Mesodermal cell (in vitro differentiated cells): ENCODE data around the gene WNK1.

Experiments used
- H3K27ac ChIP-seq: 2 replicates; pipeline ENCODE4 v1.7.0; 2013; ENCODE audit warnings: mild to moderate bottlenecking, low read depth, low read length, moderate library complexity; ENCODE audit not compliant: severe bottlenecking
- H3K36me3 ChIP-seq: 2 replicates; pipeline ENCODE4 v1.7.1; 2013; ENCODE audit warnings: mild to moderate bottlenecking, low read length, moderate library complexity; ENCODE audit not compliant: control insufficient read depth, insufficient read depth
- H3K4me1 ChIP-seq: one replicate; pipeline ENCODE4 v1.7.1; 2013; ENCODE audit warnings: mild to moderate bottlenecking, low read length; ENCODE audit not compliant: insufficient read depth, control insufficient read depth, poor library complexity, severe bottlenecking
- H3K4me3 ChIP-seq: 2 replicates; pipeline ENCODE4 v1.7.0; 2013; ENCODE audit warnings: low read length, control low read depth, mild to moderate bottlenecking; ENCODE audit not compliant: insufficient read depth, poor library complexity, severe bottlenecking; ENCODE audit errors: extremely low read depth
- H3K9me3 ChIP-seq: 2 replicates; pipeline ENCODE4 v1.7.1; 2013; ENCODE audit warnings: mild to moderate bottlenecking, low read length, moderate library complexity; ENCODE audit not compliant: control insufficient read depth
- WGBS, 2 experiments: methylation state at CpG; one replicate each; pipeline ENCODE4 v1.1.5; 2013; ENCODE audit warnings: missing lambda C conversion rate in 2 of 2; ENCODE audit not compliant: insufficient coverage in 2 of 2; 5-methylcytosine and 5-hydroxymethylcytosine counted together

WNK1 gene

DNA sequence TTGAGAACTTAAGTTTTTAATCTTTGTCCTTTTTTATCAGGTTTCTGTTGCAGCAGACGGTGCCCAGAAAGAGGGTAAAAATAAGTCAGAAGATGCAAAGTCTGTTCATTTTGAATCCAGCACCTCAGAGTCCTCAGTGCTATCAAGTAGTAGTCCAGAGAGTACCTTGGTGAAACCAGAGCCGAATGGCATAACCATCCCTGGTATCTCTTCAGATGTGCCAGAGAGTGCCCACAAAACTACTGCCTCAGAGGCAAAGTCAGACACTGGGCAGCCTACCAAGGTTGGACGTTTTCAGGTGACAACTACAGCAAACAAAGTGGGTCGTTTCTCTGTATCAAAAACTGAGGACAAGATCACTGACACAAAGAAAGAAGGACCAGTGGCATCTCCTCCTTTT is 143.7 kb downstream of the WNK1 start:
- Histone ChIP-seq H3K4me3 (no peak overlapping the region), H3K9me3 (no peaks in the 10 kb centered on the region), H3K36me3 (peaks cover 84% of the 10 kb centered on the region), H3K27ac (no peak overlapping the region), H3K4me1 (peaks cover 11% of the 10 kb centered on the region)
- 88 to 91% methylated on average over 4 of the region's 4 CpGs for WGBS, 2 experiments

DNA sequence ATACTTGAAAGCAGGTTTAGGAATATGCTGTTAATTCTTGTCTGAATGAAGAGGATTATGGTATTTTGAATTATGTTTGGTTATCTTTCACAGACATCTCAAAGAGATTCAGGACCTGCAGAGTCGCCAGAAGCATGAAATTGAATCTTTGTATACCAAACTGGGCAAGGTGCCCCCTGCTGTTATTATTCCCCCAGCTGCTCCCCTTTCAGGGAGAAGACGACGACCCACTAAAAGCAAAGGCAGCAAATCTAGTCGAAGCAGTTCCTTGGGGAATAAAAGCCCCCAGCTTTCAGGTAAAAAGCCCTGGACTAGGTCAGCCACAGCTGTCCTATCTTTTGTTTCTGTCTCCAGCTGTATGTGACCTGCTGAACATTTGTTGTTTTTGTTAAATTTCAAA is 145.0 kb downstream of the WNK1 start:
- WGBS, 2 experiments, result 80 to 91% methylated on average over 3 to 4 of the region's 4 CpGs
- no peak overlapping the region for H3K4me3 ChIP-seq
- H3K36me3 ChIP-seq, result peaks cover 90% of the 10 kb centered on the region
- H3K9me3 ChIP-seq, result no peaks in the 10 kb centered on the region
- no peak overlapping the region for H3K27ac ChIP-seq
- H3K4me1 ChIP-seq, result peaks cover 11% of the 10 kb centered on the region

DNA sequence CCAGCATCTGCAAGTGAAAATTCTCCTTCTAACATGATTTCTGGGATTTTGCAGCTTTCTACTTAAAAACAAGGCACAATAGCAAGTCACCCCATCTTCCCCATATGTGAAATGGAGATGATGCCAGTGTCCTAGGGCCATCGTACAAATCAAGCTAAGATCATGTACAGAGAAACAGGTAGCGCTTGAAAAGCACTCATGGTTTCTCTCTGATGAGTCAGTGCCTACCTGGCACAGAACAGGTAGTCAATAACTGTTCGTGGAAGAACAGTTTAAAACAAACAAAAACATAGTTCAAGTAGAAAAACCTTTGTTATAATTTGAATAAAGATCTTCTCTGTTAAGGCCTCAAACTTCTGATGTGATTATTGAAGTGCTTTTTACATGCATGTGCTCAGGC is 150.2 kb downstream of the WNK1 start:
- no peak overlapping the region for H3K27ac ChIP-seq
- no peaks in the 10 kb centered on the region for H3K9me3 ChIP-seq
- peaks cover 10% of the 10 kb centered on the region for H3K4me1 ChIP-seq
- 95 to 100% methylated on average over 2 of the region's 3 CpGs for WGBS, 2 experiments
- peaks cover 93% of the 10 kb centered on the region for H3K36me3 ChIP-seq
- no peak overlapping the region for H3K4me3 ChIP-seq

DNA sequence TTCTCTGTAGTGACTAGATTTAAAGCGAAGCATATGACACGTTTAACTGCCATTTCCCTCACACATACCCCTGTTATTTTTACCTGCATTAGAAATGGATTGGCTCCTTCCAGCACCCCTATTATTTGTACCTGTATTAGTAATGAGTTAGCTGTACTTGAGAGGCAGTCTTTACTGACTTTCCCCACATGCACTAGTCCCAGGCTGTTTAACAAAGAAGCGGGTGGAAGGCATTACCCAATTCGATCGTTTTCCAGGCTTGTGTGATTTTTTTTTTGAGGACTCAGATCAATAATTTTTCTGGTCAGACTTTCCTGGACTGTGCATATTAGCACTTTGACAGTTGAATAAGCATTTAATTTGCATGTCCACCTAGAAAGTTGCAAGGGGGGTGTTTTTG is 150.7 kb downstream of the WNK1 start:
- Histone ChIP-seq H3K27ac (no peak overlapping the region), H3K9me3 (no peaks in the 10 kb centered on the region), H3K4me3 (no peak overlapping the region), H3K36me3 (peaks cover 93% of the 10 kb centered on the region), H3K4me1 (peaks cover 9% of the 10 kb centered on the region)
- 100% methylated on average over 3 of the region's 5 CpGs; no CpG with 5 or more reads in 1 of the 2 experiments for WGBS, 2 experiments

DNA sequence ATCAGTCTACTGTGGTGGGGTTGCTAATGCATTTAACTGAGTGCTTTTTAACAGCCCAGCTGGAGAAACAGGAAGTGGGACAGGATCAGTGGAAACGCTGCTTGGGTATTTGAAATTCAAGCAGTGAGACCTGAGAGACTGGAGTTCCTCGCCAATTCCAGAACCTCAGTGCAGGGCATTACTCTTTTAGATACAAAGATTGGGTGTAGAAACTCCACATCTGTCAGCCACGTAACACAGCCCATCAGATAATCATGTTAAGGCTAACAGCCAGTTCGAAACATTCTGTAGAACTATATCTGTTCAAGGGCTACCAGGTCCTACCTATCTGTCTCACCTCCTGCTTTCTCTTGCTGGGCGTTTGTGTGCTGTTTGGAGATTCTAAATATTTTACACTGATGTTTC is 151.6 kb downstream of the WNK1 start:
- H3K36me3 ChIP-seq, result peaks cover 93% of the 10 kb centered on the region
- H3K4me3 ChIP-seq, result no peak overlapping the region
- no peak overlapping the region for H3K27ac ChIP-seq
- H3K9me3 ChIP-seq, result no peaks in the 10 kb centered on the region
- peaks cover 9% of the 10 kb centered on the region for H3K4me1 ChIP-seq
- 65 to 66% methylated on average over 3 of the region's 5 CpGs for WGBS, 2 experiments

DNA sequence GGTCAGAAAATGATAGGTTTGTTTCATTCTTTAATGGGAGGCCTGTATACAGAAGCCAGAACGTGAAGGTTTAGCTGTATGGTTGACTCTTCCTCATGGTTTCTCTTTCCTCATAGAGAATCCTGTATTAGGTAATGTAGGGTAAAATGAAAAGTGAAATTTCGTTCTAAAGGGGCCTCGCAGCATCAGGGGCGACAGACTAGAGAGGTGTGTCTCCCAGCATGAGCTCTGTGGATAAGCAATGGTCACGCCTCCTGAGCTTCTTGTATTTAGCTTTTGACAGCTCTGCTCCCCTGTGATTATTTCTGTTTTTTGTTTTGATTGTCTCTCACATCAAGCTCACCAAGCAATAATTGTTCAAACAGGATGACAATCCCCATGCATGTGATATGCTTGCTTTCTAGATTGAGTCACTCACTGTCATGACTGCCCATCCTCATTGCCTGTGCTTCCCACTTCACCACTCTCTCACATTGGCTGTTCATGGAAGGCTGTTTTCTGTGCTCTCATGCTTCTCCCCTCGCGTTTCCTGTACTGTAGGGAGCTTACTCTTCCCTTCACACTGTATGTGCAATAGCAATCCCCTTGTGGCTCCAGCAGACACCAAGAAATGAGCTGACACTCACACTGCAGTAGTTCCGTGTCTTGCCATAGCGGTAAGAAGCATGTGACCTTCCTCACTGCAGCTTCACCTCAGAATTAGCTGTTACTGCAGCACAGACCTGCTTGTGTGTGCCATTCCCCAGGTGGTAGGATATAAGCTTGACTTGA is 153.1 kb downstream of the WNK1 start:
- WGBS, 2 experiments, result 83 to 87% methylated on average over 4 to 7 of the region's 9 CpGs
- Histone ChIP-seq H3K4me3 (no peak overlapping the region), H3K4me1 (peaks cover 9% of the 10 kb centered on the region), H3K9me3 (no peaks in the 10 kb centered on the region), H3K36me3 (peaks cover 93% of the 10 kb centered on the region), H3K27ac (no peak overlapping the region)

DNA sequence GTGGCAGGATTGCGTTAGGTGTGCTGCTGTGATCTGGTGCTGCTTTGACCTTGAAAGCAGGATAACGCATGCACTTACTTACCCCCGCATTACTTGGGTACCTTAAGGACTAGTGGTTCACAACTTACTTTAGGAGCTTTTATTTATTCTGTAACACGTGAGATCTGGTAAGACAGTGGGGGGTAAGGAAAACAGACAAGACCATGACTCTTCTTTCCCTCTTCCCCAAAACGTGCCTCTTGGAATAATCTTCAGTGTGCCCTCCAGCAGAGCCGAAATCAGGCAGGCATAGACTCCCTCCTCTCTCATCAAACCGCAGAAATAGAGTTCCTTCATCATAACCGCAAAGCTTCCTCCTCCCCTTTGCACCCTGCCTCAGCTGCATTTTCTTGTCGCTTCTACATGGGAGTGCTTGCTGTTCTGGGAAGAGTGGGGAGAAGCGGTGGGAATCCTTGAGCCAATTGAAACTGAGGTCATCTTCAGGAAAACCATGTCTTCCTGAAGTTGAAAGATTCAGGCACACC is 153.7 kb downstream of the WNK1 start:
- Histone ChIP-seq H3K27ac (no peak overlapping the region), H3K36me3 (peaks cover 93% of the 10 kb centered on the region), H3K4me1 (peaks cover 9% of the 10 kb centered on the region), H3K4me3 (no peak overlapping the region), H3K9me3 (no peaks in the 10 kb centered on the region)
- WGBS, 2 experiments, result 80 to 95% methylated on average over 1 to 8 of the region's 10 CpGs

DNA sequence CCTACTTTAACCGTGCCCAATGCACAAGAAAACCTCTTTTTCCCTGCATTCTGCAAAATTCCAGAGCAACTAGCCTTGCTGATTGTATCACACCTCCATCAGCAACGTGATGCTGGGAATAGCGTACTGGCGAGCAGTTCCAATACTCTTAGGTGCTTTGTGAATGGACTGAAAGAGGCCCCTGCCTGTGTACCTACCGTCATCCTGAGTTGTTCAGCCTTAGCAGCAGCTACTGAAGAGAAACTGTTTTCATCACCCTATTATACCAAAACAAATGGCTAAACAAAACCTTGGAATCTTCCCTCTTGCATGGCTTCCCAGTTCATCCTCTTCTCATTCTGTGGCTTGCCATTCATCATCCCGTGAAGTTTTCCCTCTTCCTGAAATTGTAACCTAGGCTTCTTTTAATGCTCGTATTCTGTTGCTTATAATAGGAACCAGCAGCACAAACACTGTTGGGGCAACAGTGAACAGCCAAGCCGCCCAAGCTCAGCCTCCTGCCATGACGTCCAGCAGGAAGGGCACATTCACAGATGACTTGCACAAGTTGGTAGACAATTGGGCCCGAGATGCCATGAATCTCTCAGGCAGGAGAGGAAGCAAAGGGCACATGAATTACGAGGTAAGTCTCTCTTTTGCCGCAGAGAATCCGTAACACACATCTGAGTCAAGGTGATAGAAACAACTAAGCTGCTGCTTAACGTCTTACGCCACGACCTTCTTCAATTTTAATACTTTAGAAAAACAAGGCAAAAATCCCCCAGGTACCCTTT is 155.2 kb downstream of the WNK1 start:
- 87% methylated on average over 9 to 15 of the region's 16 CpGs for WGBS, 2 experiments
- no peak overlapping the region for H3K4me3 ChIP-seq
- no peak overlapping the region for H3K27ac ChIP-seq
- no peaks in the 10 kb centered on the region for H3K9me3 ChIP-seq
- peaks cover 9% of the 10 kb centered on the region for H3K4me1 ChIP-seq
- peaks cover 93% of the 10 kb centered on the region for H3K36me3 ChIP-seq

DNA sequence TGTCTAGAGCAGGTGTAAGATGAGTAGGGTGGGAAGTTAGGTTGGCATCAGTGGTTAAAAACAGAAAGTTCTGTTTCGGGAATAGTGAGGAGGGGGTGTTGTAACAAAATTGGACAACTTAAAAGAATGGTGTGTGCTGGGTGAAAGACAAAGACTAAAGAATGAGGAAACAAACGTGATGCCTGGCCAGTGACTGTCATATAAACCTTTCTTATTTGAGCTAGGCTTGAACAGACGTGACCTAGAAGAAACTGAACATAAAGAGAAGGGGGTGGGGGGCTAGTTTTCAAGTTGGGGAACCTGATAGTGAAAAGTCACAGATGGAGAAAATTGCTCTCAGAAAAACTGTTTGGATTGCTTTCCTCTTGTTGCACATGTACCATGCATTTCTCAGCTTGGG is 157.5 kb downstream of the WNK1 start:
- WGBS, 2 experiments, result 90 to 100% methylated on average over 2 to 3 of the region's 3 CpGs
- H3K27ac ChIP-seq, result no peak overlapping the region
- no peak overlapping the region for H3K4me3 ChIP-seq
- H3K4me1 ChIP-seq, result peaks cover 16% of the 10 kb centered on the region
- H3K9me3 ChIP-seq, result no peaks in the 10 kb centered on the region
- H3K36me3 ChIP-seq, result peaks cover 92% of the 10 kb centered on the region

DNA sequence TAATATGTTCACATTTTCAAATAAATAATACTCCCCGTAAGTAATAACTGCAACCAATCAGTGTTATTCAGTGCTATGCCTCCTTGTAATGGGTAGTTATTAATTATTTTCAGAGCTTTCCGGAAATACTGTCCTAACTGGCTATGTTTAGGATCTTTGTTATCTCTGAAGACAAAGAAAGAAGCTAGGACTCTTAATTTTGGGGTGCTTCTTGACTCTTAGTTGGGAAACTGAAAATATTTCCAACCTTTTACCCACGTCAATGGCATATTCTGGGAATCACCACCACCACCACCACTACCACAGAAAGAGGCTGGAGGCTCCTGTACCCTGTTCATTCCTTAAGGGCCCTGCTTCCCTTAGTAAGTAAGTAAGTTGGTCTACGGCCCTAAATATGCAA is 158.0 kb downstream of the WNK1 start:
- Histone ChIP-seq H3K9me3 (no peaks in the 10 kb centered on the region), H3K4me1 (peaks cover 16% of the 10 kb centered on the region), H3K36me3 (peaks cover 92% of the 10 kb centered on the region), H3K4me3 (no peak overlapping the region), H3K27ac (no peak overlapping the region)
- 100% methylated on average over 1 of the region's 4 CpGs; no CpG with 5 or more reads in 1 of the 2 experiments for WGBS, 2 experiments
